SK-MEL-5 (cell line): Measurements from ENCODE around the gene C2orf68. TPM values are rescaled to one million over a fixed set of nuclear protein-coding genes. Genes with fewer than 3 reads are reported as not detected.
"Not testable (repeated sequence)": the region's sequence is repeated elsewhere in the genome, so short reads cannot be mapped to it uniquely, and the experiment has no call there.

Experiments
- DNase-seq: peaks from one replicate; pipeline ENCODE4 v3.0.0-alpha.2; 2016; ENCODE audit warnings: low read depth, low spot score
- in situ Hi-C: cut with HindIII; loops from 2 replicates; pipeline ENCODE4 v1.10.0; 2016; ENCODE audit warnings: low sequenced_read_pairs, high pct_unique_total_duplicates, low pct_unique_long_range_greater_than_20kb
- total RNA-seq: library from RNA; depleted of rRNA; stranded (reverse); fragments of >200 nt; shearing (Covaris generic); gene quantifications from 2 replicates; pipeline ENCODE4 v1.2.3, GENCODE V29; 2014

C2orf68 gene
- total RNA-seq, 1 experiment from 2014 or later, result 27.3 TPM

DNA sequence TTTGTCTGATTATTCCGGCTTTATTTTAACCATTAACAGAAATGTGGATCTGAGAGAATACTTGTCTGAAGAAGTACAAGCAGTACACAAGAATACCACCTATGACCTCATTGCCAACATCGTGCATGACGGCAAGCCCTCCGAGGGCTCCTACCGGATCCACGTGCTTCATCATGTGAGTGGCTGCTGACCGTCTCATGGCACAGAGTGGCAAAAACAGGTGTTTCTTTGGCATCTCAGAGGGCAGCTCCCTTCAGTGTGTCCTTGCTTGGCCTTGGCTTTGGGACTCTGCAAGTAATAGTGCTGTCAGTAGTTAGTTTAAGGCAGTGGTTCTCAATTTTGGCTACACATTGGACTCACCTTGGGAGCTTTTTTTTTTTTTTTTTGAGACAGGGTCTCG lies 33.0 kb upstream of the C2orf68 start:
- DNase-seq, result peak; percentile 67
- in situ Hi-C loops, result no loop called here

- in situ Hi-C loops, result no loop called here
These were observed 30.9 kb upstream of the C2orf68 start for GRCh38 chr2:85642725-85643124.

GRCh38 chr2:85635636-85636035 lies 23.8 kb upstream of the C2orf68 start:
- DNase-seq, result no peak
- in situ Hi-C loops, result no loop called here

More at GRCh38 chr2:85642725-85643124, 30.9 kb upstream of the C2orf68 start:
- DNase-seq, result no peak

- in situ Hi-C loops, result no loop called here
These were observed 23.1 kb upstream of the C2orf68 start for GRCh38 chr2:85635011-85635410.

GRCh38 chr2:85631316-85631715 lies 19.4 kb upstream of the C2orf68 start:
- DNase-seq, result no peak
- in situ Hi-C loops, result no loop called here

More at GRCh38 chr2:85635011-85635410, 23.1 kb upstream of the C2orf68 start:
- no peak for DNase-seq

GRCh38 chr2:85628658-85629057 lies 16.8 kb upstream of the C2orf68 start:
- in situ Hi-C loops, result no loop called here
- DNase-seq, result no peak

GRCh38 chr2:85623991-85624390 lies 12.1 kb upstream of the C2orf68 start:
- in situ Hi-C loops, result no loop called here

DNA sequence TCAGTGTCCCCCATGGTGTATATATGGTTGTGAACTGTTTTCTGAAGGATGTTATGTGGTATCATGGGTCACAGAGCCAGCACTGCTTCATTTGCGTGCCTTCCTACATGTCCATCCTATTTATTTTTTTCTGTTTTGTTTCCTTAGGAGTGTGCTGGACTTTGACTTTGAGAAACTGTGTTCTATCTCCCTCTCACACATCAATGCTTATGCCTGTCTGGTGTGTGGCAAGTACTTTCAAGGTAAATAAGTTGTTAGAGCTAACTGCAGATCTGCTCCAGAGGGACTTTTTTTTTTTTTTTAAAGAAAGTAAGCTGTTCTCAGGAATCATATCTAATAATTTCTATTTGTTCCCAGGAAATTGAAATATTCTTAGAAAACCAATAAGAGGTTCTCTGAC lies 9.5 kb upstream of the C2orf68 start:
- in situ Hi-C loops, result no loop called here
- no peak for DNase-seq

More at GRCh38 chr2:85623991-85624390, 12.1 kb upstream of the C2orf68 start:
- DNase-seq, result no peak

DNA sequence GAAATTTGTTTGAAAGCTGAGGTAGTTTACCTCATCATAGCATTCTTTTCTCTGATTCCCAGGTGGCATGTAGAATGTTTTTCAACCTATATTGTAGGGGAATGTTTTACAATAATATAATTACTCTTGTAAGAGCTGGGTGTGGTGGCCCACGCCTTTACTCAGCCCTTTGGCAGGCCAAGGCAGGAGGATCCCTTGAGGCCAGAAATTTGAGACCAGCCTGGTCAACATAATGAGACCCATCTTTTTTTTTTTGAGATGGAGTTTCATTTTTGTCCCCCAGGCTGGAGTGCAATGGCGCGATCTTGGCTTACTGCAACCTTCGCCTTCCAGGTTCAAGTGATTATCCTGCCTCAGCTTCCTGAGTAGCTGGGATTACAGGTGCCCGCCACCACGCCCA lies 7.8 kb upstream of the C2orf68 start:
- in situ Hi-C loops, result no loop called here
- no peak for DNase-seq

GRCh38 chr2:85617723-85618122 lies 5.9 kb upstream of the C2orf68 start:
- DNase-seq, in situ Hi-C loops: not testable (repeated sequence)

DNA sequence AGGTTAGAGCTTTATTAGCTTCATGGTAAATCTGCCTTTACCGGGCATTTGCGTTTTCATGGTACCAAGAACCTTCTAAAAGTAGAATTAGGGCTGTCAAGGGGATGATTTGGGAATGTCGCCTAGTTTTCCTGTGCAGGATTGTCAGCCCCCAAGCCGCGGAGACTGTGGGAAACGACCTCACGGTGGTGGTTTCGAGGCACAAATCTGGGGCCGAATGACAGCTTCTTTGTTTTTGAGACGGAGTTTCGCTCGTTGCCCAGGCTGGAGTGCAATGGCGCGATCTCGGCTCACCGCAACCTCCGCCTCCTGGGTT lies 3.5 kb upstream of the C2orf68 start:
- DNase-seq, result no peak
- in situ Hi-C loops, result no loop called here

GRCh38 chr2:85614757-85615156 lies 2.9 kb upstream of the C2orf68 start:
- DNase-seq, in situ Hi-C loops: not testable (repeated sequence)

DNA sequence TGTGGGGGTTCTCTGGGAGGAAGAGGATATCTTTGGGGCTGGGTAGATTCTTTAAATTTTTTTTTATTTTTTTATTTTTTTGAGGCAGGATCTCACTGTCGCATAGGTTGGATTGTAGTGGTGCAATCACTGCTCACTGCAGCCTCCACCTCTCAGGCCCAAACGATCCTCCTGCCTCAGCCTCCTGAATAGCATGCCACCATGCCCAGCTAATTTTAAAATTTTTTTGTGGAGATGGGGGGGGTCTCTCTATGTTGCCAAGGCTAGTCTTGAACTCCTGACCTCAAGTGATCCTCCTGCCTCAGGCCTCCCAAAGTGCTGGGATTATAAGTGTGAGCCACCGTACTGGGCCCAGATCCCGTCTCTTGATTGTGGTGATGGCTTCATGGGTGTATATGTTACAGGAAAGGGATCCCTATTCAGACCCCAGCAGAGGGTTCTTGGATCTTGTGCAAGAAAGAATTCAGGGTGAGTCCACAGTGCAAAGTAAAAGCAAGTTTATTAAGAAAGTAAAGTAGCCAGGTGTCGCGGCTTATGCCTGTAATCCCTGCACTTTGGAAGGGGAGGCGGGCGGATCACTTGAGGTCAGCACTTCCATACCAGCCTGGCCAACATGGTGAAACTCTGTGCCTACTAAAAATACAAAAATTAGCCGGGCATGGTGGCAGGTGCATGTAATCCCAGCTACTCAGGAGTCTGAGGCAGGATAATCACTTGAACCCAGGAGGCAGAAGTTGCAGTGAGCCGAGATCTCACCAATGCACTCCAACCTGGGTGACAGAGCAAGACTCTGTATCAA lies 2.0 kb upstream of the C2orf68 start:
- in situ Hi-C loops, result no loop called here

DNA sequence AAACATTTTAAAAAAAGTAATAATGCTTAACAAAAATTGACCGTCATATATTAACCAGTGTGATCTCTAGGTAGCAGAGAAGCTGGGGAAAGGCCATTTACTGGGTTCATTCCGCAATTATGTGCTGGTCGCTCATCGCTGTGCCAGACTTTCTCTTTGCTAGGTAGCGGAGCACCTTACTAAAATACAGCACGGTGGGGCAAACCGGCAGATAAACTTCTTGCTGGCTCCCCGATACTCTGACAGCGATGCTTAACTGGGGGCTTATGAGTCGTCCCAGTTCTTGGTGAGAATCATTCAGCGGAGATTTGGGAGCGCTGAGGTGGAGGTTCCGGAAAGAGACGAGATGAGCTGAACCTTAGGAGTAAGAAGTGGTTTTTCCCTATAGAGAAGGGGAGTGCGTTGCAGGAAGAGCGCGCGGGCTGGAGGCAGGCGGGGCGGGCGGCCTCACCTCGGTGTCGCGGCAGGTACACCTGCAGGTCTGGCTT lies 605 bp downstream of the C2orf68 start:
- in situ Hi-C loops, result no loop called here
- DNase-seq, result no peak

More for the DNA sequence above, 2.0 kb upstream of the C2orf68 start:
- DNase-seq, result no peak

- in situ Hi-C loops, result no loop called here
These were observed 4.3 kb downstream of the C2orf68 start for GRCh38 chr2:85607268-85608215.

GRCh38 chr2:85606116-85606455 lies 5.8 kb downstream of the C2orf68 start:
- in situ Hi-C loops, result no loop called here
- no peak for DNase-seq

More at GRCh38 chr2:85607268-85608215, 4.3 kb downstream of the C2orf68 start:
- no peak for DNase-seq

DNA sequence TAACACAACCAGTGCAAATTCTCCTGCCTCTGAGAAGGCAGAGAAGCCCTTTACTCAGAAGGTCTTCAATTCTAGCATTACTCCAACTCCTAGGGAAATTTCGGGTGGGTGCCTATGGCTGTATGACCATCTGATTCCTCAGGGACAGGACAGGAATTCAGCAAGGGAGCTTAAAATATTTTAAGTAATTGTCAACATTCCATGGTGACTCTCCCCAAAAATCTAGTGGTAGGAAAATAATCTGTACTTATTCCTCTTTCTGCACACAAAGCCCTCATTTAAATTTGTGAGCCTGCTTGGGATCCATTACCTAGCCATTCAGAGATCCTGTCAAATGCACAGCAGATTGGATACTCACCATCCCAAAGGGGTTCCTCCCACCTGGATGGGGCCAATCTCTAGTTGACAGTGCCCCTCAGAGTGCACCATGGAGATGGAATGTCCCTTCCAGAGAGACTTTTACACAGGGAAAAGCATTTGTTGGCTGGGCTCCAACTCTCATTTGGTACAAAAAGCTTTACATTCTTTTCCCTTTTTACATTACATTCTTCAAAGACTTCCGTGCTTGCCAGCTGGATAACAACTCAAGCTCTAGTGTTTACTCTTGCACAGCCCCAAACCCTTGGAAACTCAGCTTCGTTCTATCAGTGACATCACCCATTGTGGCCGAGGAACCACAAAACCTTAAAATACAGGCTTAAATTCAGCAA lies 6.3 kb downstream of the C2orf68 start:
- in situ Hi-C loops, result no loop called here
- no peak for DNase-seq
